Ishikawa (cell line): Measurements from ENCODE around the gene MCF2L.

Experiments
- CREB1 ChIP-seq: IDR thresholded peaks from 2 replicates; pipeline ENCODE4 v1.6.1; 2012; ENCODE audit warnings: low read depth
- EP300 ChIP-seq: IDR thresholded peaks from 2 replicates; pipeline ENCODE4 v1.6.1; 2012; ENCODE audit warnings: borderline replicate concordance
- NFIC ChIP-seq: IDR thresholded peaks from 2 replicates; pipeline ENCODE4 v1.6.1; 2012
- TEAD4 ChIP-seq: IDR thresholded peaks from 2 replicates; pipeline ENCODE4 v1.6.1; 2012
- TF ChIP-seq, protein P1 (sequence below): IDR thresholded peaks from 2 replicates; pipeline ENCODE4 v1.6.1; 2012

DNA sequence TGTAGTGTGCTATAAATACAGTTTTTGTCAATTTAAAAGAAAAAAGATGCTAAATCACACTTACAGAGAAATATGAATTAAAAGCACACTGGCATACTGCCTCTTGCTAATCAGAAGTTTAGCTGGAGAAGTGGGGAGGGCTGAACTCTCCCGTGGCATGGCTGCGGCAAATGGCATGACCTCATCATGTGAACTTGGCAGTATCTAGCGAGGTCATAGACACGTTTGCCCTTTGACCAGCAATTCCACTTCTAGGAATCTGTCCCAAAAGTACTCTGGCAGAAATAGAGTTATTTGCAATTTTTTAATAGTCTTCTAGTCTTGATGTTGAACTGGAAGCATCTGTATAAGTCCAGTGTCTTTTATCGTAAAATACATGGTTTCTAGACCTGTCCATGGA, 42.0 kb upstream of the MCF2L start:
- TF ChIP-seq, protein P1, sequence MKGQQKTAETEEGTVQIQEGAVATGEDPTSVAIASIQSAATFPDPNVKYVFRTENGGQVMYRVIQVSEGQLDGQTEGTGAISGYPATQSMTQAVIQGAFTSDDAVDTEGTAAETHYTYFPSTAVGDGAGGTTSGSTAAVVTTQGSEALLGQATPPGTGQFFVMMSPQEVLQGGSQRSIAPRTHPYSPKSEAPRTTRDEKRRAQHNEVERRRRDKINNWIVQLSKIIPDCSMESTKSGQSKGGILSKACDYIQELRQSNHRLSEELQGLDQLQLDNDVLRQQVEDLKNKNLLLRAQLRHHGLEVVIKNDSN = no peak
- TF ChIP-seq EP300 (no peak), NFIC (no peak), TEAD4 (no peak), CREB1 (no peak)
